NCI-H2107 treated with DMSO at 0.1 percent for 48 hours (cell line): ENCODE measurements around the gene GPR18.
A peak's percentile ranks its signal among the peaks of the same experiment; 100 is the strongest.

Experiments used
- DNase-seq: peaks from one replicate; lab custom pipeline; 2025; ENCODE audit not compliant: unreplicated experiment; lab: John Stamatoyannopoulos, UW

Gene GPR18

GRCh38 chr13:99258210-99258860 lies at the start of gene GPR18:
TSS of gene GPR18 (minus strand) at chr13:99258379. CDS start at chr13:99255872, 2,507 bp downstream.
- DNase-seq = no peak

- no peak for DNase-seq
Observed at GRCh38 chr13:99307648-99308339, 49.6 kb upstream of the GPR18 start.

- DNase-seq = no peak
Observed at GRCh38 chr13:99307247-99307646, 49.1 kb upstream of the GPR18 start, which contains the start of gene GPR183. TSS of gene GPR183 (minus strand) at chr13:99307399. CDS start at chr13:99296145, 11,254 bp downstream.

- no peak for DNase-seq
Observed at GRCh38 chr13:99305566-99305965, 47.4 kb upstream of the GPR18 start.

- DNase-seq = no peak
Observed at GRCh38 chr13:99305158-99305557, 47.0 kb upstream of the GPR18 start.

DNA sequence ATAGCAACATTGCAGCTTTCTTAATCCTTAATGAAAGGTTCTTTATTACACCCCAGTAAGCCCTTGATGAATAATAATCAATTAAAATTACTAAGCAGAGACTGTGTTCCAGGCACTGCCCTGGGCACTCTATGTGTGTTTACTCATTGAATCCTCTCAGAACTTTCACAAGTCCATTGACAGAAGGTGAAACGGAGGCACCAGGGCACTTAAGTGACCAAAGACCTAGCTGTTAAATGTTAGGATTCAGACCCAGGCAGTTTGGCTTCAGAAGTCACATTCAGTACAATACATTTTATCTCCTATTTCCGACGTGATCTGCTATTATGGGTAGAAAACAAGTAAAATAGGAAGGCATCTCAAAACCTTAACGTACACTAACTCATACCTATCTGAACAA lies 46.4 kb upstream of the GPR18 start:
- no peak for DNase-seq

DNA sequence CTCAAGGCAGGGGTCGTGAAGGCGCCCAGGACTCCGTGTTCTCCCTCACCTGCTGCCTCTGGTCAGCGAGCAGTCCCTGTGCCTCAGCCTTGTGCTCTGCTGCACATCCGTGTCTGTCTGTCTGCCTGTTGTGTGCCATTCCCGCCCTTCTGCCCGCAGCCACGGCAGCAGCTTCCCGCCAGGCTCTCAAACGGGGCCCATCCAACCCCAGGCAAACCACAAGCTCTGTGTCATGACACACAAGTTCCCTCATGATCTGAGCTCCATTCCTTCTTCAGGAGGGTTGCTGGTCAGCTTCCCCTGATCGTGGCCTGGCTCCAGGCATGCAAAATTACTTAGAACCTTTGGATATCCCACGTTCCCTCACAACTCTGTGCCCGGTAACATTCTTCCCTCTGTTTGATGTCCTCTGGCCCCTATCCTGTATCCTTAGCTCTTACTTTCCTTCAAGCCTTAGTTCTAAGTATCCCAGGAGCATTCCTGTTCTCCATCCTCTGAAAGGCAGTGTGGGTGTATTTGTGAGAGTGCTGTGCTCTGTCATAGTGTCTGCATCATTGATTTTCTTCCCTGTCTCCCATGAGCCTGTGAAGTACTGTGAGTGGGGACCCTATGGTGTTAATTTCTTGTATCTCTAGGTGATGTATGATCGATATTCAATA lies 45.8 kb upstream of the GPR18 start:
- DNase-seq = no peak

DNA sequence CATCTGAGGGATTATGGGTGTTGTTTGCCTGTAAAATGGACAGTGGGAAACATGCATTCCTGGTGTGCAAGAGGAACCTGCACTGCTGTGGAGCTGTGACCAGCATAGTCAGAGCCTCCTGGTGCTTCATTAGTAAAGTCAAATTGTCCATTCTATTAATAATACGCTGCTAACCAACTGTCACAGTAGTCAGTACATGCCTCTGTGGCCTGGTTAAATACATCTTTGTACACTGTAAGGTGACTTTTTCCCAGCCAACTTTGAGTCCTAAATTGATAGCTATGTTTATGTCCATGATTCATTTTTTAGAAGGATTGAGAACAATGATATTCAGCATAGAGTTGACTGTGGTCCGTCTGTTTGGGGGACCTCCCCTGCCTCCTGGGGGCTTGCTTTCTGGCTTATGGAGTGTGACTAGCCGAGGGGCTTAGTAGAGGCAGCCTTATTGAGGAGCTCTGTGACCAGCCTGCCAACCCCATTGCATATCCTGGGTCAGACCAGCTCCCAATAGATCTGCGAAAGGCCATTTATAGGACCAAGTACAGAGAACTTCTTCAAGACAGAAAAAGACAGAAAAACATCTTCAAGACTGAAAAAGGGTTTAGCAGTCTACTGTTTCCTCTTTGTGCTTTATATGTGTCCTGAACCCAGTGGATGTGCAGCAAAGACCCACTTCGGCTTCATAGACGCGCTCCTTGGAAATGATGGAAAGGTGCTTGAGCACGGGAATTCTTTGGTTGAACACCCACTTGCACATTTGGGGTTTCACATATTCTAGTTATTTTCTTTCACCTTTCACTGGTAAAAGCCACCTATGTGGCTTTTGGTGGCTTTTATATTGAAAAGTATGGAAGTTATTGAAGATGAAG lies 44.7 kb upstream of the GPR18 start:
- no peak for DNase-seq

DNA sequence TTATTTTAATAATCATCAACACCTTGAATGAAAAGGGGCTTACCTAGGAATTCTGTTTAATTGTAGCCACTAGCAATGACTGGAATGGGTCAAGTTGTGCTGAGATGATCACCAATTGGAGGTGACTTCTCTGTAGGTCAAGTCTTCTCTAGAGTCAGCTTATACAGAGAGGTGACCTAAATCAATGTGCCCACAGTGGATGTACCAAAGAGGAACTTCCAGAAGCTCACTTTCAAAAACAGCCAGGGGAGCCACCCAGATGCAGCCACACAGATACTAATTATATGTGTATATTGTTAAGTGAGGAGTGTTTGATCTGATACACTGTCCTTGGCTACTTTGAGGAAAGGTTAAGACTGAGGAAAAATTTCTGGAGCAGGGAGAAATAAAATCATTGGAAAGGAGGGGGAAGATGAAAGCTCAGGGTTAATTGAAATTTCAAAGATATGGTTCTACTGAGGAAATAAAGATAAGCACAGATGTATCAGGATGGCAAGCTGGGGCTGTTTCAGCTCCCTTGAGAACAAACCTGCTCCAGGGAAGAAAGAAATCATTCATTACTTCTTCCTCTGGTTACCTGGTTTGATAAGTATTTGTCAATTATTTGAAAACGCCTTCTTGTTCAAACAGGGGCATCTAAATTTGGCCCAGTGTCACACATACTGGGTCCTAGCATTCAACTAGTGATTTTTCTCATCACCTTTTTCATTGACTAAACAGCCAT lies 43.9 kb upstream of the GPR18 start:
- no peak for DNase-seq

DNA sequence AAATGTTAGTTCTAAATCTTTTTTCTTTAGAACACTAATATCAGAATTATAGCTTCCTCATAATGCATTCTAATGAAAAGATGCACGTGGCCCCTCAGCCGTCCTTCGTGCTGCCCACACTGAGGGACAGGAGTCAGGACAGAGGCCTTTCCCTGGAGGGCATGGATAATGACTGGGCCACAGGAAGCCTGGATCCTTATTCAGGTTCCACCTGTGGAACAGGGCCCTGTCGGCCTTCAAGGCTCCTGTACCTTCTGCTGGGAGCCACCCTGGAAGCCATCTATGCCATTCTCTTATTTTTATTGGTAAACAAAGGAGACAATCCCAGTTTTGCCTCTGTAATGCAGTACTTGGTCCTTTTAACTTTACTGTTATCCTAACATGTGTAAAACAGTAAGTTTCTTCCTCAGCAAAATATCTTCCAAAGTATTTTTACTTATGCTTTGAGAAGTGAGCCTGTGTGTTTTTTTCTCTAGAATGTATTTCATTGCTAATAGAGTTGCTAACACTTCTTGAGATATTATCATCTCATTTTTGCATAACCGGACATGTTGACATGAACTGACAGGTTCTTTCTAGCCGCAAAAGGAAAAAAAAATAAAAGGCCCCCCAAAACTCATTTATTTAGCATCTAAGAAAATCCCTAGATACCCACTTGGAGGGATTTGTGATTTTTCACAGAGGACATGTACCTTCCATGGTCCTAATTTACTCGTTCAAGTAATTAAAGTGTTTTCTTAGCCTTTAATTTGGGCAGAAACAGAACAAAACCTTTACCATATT lies 43.1 kb upstream of the GPR18 start:
- no peak for DNase-seq

DNA sequence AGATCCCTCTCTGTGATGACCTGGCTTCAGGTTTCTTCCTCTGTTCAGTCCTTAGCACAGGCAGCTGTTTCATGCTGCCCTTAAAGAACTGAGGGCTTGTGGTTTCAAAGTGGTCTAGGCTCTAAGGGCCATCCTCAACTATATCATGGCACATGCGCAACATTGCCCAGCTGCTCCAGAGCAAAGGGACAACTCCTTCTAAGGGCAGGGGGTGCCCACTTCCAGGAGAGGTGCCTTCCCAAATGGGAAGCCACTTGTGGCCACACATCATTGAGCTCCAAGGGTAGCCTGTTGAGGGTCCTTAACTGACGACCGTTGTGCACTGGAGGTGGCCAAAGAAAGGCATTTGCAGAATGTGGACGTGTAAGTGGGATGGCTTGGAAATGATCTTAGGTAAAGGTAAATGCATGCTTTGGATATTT lies 41.8 kb upstream of the GPR18 start:
- DNase-seq = peak; percentile 39

DNA sequence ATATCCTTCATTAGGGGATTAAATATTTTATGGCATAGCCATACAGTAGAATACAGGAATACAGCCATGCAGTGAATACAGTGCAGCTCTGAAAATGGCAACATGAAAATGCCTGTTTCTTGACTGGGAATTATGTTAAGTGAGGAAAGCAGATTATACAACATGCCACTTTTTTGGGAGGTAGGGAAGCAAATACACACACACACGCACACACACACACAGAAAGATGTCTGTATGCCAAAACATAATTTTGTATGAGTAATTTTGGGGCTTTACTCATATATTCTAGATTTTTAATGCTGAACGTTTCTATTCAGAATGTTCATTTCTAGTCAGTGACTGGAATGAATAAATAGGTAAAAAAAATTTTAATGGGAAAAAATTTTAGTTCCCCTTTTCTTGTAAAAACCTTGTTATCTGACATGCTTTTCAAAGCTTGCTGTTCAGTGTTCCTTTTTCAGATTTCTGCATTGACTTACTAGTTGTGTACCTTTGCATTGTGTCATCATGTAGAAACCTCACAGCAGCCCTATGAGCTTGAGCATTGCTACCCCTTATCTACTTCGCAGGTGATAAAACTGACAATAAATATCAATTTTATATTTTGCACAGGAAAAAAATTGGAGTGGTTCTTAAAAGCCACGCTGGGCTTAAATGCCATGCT lies 41.2 kb upstream of the GPR18 start:
- DNase-seq = no peak

DNA sequence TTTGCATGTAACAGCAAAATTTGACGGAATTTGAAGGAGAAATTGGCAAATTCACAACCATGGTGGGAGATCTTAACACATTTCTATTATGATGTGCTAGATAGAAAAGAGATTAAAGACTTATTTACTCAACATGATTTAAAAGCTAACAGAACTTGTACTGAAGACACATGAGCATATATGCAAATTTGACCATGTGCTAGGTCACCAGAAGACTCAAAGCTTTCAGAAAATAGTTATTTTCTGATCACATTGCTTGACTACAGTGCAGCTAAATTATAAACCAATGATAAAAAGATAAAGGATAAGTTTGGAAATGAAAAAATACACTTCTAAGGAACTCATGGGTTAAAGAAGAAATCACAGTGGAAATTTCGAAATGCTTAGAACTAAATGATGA lies 39.9 kb upstream of the GPR18 start:
- DNase-seq = no peak

DNA sequence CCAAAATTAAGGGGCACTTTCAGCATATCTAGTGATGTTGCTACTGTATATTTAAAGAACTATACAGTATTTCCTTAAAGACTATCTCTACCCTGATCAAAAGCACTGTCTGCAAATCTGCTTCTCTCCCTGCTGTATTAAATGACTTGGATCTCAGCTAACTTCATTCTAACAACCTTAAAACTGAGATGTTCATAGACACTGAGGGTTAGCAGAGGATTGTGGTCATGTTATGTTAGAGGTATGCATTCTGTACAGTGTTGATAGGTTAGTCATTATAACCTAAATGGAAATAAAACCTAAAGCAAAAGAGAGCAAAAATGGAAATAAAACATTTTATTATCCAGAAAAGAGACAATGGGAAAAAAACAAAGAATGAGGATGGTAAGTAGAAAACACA lies 39.2 kb upstream of the GPR18 start:
- no peak for DNase-seq

DNA sequence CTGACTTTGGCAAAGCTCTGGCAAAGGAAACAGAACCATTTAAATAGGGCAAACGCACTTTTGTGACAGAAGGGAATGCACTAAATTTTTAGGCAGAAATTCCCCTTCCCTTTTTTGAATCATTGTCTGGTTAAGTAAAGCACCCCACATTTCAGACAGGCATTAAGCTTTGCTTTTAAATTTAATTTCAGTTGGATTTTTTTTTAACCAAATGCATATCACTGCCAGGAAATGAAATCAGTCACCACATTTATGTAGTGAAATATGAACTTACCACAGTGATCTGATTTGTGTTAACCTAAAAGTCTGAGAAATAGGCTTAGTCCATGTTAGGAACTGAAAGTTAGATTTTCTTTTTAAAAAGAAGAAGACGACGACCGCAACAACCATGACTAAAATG lies 38.2 kb upstream of the GPR18 start:
- DNase-seq = no peak

- no peak for DNase-seq
Observed at GRCh38 chr13:99295488-99296252, 37.5 kb upstream of the GPR18 start.

GRCh38 chr13:99294958-99295357 lies 36.8 kb upstream of the GPR18 start:
- no peak for DNase-seq

DNA sequence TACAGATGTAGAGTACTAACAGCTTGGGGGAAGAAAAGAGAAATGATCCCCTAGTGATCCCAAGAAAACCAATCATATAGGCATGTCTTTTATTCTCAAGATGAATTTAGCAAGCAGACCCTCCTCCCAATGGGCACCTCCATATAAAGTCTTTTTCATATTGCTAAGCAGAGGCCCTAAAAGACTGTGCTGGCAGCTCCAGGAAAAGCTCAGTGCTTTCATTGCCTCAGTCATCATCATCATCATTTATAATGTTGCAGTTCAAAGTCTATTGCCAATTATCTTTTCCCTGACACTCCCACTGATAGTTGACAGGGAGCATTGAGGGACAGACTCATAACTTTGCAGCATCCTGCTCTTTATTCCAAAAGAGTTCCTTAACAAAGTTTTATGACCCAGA lies 36.0 kb upstream of the GPR18 start:
- DNase-seq = no peak

DNA sequence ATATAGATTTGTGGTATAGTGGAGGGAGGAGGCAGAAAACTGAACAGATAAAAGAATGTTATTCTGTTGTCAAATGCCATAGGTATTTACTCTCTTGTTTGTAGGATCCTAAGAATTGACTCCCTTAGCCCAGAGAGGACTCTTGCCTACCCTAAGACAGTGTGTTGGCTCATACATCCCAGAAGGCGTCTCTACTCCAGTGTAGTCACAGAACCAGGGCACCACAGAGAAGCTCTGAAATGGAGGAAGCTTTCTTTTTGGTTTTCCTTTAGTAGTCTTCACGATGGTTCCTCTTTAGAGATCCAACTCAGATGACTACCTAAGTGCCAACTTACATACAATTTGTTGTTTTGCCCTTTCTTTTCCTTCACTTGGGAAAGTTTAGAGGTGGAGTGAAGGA lies 35.0 kb upstream of the GPR18 start:
- no peak for DNase-seq
